Parathyroid adenoma (tissue), 2 donors: ENCODE data around the gene DMAC1.

ENCODE experiments used
- H2AFZ ChIP-seq: fragments of 300-600 bp; sonication (generic); one replicate; pipeline ENCODE4 v1.7.0; 2017; ENCODE audit warnings: antibody characterized with exemption, mild to moderate bottlenecking
- H3K27ac ChIP-seq: fragments of 300-600 bp; sonication (generic); one replicate; pipeline ENCODE4 v1.7.0; 2017
- H3K27me3 ChIP-seq: fragments of 300-600 bp; sonication (generic); one replicate; pipeline ENCODE4 v1.7.0; 2017; ENCODE audit warnings: low read length; ENCODE audit not compliant: control insufficient read depth, insufficient read depth
- H3K36me3 ChIP-seq: fragments of 300-600 bp; sonication (generic); one replicate; pipeline ENCODE4 v1.7.0; 2017; ENCODE audit warnings: low read length; ENCODE audit not compliant: control insufficient read depth, insufficient read depth
- H3K4me1 ChIP-seq: fragments of 300-600 bp; sonication (generic); one replicate; pipeline ENCODE4 v1.7.0; 2017; ENCODE audit warnings: control low read depth
- H3K4me2 ChIP-seq: fragments of 300-600 bp; sonication (generic); one replicate; pipeline ENCODE4 v1.7.0; 2017; ENCODE audit warnings: low read length
- H3K4me3 ChIP-seq: fragments of 300-600 bp; sonication (generic); one replicate; pipeline ENCODE4 v1.7.0; 2017; ENCODE audit warnings: low read depth, low read length
- H3K79me2 ChIP-seq: fragments of 300-600 bp; sonication (generic); one replicate; pipeline ENCODE4 v1.7.0; 2017; ENCODE audit warnings: control low read depth
- H3K9ac ChIP-seq: fragments of 300-600 bp; sonication (generic); one replicate; pipeline ENCODE4 v1.7.0; 2017; ENCODE audit warnings: mild to moderate bottlenecking
- H3K9me3 ChIP-seq: fragments of 300-600 bp; sonication (generic); one replicate; pipeline ENCODE4 v1.7.0; 2017; ENCODE audit warnings: low read length; ENCODE audit not compliant: control insufficient read depth
- TF ChIP-seq, protein P1 (sequence below): fragments of 300-600 bp; sonication (generic); IDR thresholded peaks from one replicate; pipeline ENCODE4 v1.7.0; 2017; ENCODE audit warnings: antibody characterized with exemption, mild to moderate bottlenecking
- donor health status: primary hyperparathyroidism.

The DMAC1 gene

DNA sequence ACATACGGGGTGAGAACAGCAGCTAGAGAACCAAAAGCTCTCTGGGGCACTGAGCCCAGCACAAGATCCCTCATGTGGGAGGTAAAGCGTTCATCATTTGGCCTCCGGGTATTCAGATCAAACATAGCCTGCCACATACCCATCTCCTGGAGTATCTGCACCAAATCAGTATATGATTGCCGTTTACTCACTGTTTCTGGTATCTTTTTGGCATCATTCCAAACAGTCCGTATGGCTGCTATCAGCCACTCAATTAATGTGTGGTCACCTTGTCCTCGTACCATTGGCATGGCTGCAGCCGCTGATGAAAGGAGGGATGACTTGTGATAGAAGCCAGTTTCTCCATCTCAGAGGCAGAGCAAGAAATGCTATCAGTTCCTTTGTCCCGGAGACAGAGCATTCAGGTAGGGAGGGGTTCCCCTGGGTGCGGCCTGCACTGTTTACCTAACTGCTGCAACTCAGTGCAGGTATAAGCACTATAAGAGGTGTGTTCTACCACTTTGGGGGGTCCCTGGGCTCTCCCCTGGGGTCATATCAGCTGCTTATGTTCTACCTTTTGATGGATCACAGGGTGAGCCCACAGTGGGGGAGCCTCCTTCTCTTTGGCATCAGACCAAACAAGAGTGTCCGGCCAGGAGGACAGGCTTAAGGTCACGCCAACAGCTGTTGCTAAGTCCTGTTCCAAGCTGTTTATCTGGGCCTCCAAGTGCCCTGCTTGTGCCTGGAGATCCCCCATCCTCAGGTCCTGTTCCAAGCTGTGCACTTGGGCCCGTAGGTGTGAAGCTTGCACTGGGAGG, 9.4 kb downstream of the DMAC1 start:
- no peaks in the 10 kb centered on the region for H3K36me3 ChIP-seq
- H3K9me3 ChIP-seq: no peaks in the 10 kb centered on the region
- H3K79me2 ChIP-seq: no peaks in the 10 kb centered on the region
- TF ChIP-seq, protein P1, sequence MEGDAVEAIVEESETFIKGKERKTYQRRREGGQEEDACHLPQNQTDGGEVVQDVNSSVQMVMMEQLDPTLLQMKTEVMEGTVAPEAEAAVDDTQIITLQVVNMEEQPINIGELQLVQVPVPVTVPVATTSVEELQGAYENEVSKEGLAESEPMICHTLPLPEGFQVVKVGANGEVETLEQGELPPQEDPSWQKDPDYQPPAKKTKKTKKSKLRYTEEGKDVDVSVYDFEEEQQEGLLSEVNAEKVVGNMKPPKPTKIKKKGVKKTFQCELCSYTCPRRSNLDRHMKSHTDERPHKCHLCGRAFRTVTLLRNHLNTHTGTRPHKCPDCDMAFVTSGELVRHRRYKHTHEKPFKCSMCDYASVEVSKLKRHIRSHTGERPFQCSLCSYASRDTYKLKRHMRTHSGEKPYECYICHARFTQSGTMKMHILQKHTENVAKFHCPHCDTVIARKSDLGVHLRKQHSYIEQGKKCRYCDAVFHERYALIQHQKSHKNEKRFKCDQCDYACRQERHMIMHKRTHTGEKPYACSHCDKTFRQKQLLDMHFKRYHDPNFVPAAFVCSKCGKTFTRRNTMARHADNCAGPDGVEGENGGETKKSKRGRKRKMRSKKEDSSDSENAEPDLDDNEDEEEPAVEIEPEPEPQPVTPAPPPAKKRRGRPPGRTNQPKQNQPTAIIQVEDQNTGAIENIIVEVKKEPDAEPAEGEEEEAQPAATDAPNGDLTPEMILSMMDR: no peak
- H3K27ac ChIP-seq: no peak overlapping the region
- no peak overlapping the region for H3K4me3 ChIP-seq
- H3K4me2 ChIP-seq: no peak overlapping the region
- no peaks in the 10 kb centered on the region for H3K4me1 ChIP-seq
- H3K27me3 ChIP-seq: no peaks in the 10 kb centered on the region
- no peak overlapping the region for H3K9ac ChIP-seq
- H2AFZ ChIP-seq: no peak overlapping the region

DNA sequence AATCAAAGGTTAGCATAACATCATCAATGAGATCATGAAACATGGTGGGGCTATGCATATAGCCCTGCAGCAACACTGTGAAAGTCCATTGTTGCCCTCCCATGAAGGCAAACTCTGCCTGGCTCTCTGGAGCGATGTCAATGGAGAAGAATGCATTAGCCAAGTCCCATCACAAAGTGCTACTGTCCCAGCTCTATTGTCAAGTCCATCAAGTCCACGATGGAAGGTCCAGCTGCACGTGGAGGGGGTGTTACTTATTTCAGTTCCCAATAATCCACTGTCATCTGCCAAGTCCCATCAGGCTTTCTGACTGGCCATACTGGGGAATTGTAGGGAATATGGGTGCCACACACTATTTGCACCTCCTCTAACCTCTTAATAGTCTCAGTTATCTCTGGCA, 10.8 kb downstream of the DMAC1 start:
- Histone ChIP-seq H3K9me3 (no peaks in the 10 kb centered on the region), H2AFZ (no peak overlapping the region), H3K9ac (no peak overlapping the region), H3K27me3 (no peaks in the 10 kb centered on the region), H3K4me3 (no peak overlapping the region), H3K27ac (no peak overlapping the region), H3K79me2 (no peaks in the 10 kb centered on the region), H3K36me3 (no peaks in the 10 kb centered on the region), H3K4me1 (no peaks in the 10 kb centered on the region), H3K4me2 (no peak overlapping the region)
- TF ChIP-seq, protein P1: no peak

- Histone ChIP-seq H3K4me1 (no peaks in the 10 kb centered on the region), H3K79me2 (no peaks in the 10 kb centered on the region), H3K9me3 (no peaks in the 10 kb centered on the region), H3K27ac (no peak overlapping the region), H2AFZ (no peak overlapping the region), H3K9ac (no peak overlapping the region), H3K36me3 (no peaks in the 10 kb centered on the region), H3K4me3 (no peak overlapping the region), H3K4me2 (no peak overlapping the region), H3K27me3 (no peaks in the 10 kb centered on the region)
- TF ChIP-seq, protein P1: no peak
These were observed 13.8 kb downstream of the DMAC1 start for GRCh38 chr9:7785813-7786212.

DNA sequence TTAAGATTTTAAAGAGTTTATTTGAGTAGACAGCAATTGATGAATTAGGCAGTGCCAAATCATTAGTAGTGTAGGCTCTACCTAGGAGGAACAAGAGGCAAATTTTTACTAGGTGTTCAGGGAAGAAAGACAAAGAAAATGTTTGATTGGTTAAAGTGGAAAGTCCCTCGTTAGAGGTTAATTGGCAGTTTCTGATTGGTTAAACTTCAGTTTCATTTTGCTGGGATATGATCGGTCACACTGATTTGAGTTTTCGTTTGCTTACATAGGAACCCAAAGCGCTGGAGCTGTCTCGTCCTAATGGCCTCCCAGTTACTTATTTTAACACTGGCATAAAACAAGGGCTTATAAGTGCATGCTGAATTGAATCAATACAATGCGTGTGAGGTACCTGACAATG, 15.1 kb downstream of the DMAC1 start:
- Histone ChIP-seq H3K9ac (no peak overlapping the region), H3K4me3 (no peak overlapping the region), H3K79me2 (no peaks in the 10 kb centered on the region), H3K27ac (no peak overlapping the region), H3K9me3 (no peaks in the 10 kb centered on the region), H3K36me3 (no peaks in the 10 kb centered on the region), H3K4me1 (no peaks in the 10 kb centered on the region), H2AFZ (no peak overlapping the region), H3K27me3 (no peaks in the 10 kb centered on the region), H3K4me2 (no peak overlapping the region)
- TF ChIP-seq, protein P1: no peak

DNA sequence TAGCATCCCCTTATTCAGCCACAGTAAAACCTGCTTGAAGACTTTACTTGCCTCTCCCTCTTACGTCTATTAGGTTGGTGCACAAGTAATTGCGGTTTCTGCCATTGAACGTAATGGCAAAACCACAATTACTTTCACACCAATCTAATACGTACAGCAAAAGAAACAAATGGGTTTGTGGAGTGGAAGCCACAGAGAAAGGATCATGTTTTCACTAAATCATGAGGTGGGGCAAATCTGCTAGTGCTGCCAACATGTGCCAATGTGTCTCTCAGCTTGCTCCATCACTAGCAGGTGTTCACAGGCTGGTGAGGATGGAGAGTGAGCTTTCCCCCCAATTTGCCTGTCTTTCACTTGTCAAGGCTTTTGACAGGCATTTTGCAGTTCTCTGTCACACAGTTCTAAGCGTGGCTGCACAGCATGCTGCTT, 15.9 kb downstream of the DMAC1 start:
- Histone ChIP-seq H3K4me1 (no peaks in the 10 kb centered on the region), H3K79me2 (no peaks in the 10 kb centered on the region), H3K4me2 (no peak overlapping the region), H3K9me3 (no peaks in the 10 kb centered on the region), H3K27me3 (no peaks in the 10 kb centered on the region), H3K9ac (no peak overlapping the region), H3K27ac (no peak overlapping the region), H3K36me3 (no peaks in the 10 kb centered on the region), H3K4me3 (no peak overlapping the region), H2AFZ (no peak overlapping the region)
- TF ChIP-seq, protein P1: no peak
